HG03354 (cell line): ENCODE measurements around the gene WNT3A.
"Not testable (repeated sequence)": the region's sequence is repeated elsewhere in the genome, so short reads cannot be mapped to it uniquely, and the experiment has no call there.

Source experiments
- ATAC-seq: cut with Tn5 transposase; IDR thresholded peaks from one replicate; pipeline ENCODE4 v1.9.1; 2021; ENCODE audit warnings: mild to moderate bottlenecking; ENCODE audit not compliant: unreplicated experiment, poor library complexity, severe bottlenecking

WNT3A gene

DNA sequence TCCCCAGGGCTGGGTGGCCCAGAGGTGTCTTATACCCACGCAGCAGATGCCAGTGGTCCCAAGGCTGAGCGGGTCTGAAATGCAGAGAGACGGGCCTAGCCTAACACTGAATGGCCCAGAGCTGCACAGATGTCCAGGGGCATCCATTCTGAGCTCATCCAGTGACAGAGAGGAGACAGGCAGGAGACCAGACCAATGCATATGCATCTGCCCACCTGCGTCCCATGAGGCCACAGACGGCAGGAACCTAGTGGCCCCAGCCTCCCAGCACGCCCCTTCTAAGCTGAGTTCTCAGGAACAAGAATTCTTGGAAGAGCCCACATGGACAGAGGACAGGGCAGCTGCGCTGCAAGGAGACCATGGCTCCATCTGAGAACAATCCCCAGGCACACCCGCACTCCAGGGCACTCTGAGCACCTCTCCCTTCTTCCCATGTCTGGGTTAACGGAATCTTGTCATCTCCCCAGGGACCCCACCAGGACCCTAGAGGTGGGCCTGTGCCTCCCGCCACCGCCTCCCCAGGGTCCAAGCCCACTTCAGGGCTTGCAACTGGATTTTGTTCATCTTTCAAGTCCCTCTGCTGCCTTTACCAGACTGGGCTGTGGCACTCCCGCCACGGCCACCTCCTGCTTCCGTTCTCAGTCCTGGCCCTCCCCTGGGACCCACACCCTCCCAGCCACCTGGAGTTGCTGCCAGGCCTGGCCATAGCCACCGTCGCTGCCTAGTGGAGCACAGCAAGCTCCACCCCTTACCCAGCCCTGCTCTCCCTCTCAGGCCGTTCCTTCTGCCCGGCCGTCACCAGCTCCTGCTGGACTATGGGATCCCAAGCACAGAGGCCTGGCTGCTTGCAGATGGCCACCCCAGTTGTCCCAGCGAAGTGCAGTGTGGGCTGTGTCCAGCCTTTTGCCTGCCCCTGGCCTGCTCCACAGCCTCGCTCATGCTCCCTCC lies 3.3 kb downstream of the WNT3A start:
- peak; percentile 58 for ATAC-seq

DNA sequence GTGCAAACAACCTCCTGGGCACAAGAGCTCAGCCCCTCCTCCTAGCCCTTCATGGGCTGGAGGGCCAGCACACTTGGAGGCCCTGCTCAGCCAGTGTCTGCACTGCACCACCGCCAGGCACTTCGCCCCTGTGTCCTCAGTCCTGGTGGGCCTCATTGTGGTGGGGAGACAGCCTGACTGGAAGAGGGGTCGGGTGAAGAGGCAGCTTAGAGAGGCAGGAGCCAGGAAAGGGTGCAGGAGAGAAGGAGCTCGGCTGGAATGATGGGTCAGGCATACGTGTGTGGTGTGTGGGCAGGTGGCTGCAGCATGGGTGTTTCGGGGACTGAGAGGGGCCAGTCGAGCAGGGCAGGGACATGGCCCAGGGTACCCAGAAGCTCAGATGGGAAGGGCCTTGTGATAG lies 4.1 kb downstream of the WNT3A start:
- no peak for ATAC-seq

DNA sequence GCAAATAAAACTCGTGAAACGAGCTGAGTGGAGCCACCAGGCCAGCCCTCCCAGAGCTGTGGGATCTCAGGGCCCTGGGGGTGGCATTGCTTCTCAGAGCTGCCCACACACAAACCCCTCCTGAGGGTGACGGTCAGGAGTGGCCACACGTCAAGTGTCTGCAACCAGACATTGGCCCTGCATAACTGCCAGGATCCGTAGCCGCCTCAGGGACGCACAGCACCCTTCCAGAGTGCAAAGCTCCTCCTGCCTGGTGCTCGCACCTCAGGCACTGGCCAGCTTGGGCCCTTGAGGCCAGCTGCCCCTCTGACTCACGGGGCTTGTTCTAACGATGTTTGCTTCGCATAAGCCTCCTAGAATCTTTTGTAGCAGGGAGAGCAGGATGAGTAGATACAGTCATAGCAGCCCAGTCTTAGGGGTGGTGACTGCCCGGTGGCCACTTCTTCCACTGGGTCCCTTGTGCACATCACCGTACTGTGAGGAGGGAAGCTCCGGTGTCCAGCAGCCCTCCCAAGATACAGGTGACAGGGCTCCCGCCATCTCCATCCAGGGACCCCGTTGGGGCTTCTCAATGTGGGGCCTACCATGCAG lies 5.0 kb downstream of the WNT3A start:
- no peak for ATAC-seq

DNA sequence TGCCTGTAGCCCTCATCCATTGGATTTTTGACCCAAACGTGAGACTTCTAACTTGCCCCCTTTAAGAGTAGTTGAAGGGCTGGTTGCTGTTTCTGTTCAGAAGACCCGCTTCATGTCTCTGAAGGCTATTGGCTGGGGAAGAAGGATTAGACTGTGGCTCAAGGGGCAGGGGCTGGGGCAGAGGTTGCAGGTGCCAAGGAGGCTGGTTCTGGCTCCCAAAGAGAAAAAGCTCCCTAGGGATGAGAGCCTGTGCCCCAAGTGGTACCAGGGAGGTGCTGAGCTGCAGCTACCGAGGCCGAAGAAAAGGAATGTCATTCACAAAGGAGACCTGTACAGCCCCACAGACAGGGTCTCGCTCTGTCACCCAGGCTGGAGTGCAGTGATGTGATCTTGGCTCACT lies 5.8 kb downstream of the WNT3A start:
- ATAC-seq: no peak

DNA sequence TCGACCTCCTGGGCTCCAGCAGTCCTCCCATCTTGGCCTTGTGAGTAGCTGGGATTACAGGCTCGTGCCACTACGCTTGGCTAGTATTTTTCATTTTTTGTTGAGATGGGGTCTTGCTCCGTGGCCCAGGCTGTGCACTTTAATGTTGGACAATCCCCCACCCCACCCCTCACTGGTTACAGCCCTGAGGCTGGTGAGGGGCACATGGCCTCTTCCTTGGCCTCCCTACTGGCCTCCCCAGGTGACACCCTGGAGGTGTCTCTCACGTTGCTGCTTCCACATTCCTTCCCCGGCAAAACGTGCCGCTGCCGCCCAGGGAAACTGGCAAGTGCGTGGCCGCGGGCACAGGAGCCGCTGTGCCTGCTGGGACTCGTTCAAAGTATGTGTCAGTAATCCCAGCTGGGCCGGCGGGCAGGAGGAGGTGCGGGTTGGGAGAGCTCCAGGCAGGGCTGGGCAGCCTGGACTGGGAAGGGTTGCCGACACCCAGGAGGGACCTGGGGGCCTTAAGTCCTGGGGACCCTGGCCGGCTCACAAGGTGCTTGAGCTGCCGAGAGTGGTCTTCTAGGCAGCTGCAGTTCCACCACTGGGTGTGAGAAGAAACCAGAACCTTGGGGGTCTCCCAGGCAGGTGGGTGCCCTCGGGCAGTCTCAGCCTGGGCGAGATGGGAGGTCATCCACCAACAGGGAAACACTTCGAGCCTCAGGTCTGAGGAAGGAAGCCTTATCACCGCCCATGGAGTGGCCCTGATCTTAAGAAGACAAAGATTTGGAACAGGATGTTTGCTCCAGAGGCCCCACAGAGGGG lies 6.5 kb downstream of the WNT3A start:
- ATAC-seq: no peak

DNA sequence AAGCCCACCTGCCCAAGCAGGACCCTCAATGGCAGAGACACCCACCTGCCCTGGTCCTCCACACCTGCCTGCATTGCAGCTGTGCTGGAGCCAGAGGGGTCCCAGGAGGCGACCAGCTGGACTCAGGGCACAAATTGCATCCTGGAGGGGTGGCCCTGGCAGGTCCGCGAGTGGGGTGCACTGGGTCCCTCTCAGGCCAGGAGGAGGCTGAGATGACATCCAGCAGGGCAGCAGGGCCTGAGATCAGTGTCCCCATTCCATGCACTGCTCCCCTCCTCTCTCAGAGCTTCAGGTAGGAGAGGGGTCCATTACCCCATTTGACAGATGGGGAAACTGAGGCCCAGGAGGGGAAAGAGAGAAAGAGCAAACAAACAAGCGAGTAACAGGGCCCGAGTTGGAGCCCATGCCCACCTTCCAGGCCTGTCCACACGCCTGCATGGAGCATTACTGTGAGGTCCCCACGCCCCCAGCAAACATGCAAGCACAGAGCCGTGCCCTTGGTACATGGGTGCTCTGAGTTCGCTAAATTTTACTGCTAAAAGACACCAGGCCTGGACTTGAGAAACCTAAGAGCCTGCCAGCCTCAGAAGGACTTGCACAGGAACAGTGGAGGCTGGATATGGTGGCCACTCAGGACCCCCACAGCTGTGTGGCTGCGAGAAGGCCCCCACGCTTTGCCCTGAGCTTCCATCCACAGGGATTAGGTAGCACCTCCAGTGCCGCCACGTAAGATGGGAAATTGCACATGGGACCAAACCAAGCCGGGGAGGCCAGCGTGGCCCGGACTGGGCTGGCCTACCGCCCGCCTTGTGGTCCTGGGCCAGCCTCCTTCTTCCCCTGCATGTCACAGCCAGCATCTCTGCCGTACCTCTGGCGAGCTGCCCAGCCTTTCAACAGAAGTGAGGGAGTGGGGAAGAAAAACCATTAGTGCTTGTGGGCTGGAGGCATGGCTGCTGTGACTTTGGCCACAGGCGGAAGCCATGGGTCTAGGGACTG lies 7.4 kb downstream of the WNT3A start:
- ATAC-seq: no peak

DNA sequence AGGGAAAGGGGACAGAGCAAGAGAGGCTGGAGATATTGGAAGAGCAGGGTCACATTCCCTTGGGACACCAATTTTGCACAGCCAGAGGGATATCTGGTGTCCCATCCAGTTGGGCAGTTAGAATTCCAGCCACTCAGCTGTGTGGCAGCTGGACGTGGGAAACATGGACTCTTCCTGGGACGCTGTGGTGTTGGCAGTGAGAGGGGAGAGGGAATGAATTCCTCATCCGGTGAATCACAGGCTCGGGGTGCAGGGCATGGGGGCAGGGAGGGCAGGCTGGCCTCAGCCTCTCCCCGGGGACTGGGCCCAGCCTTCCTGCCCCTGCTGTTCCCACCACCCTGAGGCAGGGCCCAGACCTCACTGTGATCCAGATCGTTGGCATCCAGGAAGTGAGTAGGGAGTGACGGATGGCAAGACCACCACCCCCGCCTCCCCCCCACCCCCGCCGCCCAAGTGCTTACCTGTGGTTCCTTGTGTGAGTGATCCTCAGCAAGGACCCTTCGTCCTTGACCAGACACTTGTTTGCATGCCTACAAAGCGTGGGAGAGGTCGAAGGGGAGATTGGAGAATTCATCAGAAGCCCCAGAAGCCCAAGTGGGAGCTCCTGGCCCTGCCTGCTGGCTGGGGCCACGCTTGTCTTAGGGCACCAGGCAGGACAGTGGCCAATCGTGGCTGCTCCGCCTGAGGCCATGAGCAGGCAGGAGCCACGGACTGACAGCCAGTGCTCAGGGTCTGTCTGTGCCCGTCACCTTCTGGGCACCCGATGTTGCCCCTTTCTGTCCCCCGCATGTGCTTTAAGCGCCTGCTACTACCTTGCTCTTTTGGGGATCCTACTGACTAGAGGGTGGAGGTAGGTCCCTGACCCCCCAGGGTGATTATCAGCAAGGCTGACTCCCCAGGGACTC lies 8.7 kb downstream of the WNT3A start:
- no peak for ATAC-seq

DNA sequence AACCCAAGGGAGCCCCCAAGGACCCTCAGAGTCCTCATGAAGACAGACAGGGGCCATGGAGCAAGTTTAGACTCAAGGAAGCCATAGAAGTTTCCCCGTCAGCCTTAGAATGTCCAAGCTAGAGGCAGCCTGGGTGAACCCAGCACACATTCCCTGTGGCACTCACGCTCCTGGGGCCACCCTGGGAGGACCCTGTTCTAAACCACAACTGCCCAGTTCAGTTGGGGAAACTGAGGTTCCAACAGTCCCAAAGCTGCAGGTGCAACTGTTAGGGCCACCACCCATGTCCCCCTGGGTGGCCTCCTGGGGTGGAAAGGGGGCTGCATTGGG lies 9.3 kb downstream of the WNT3A start:
- no peak for ATAC-seq

DNA sequence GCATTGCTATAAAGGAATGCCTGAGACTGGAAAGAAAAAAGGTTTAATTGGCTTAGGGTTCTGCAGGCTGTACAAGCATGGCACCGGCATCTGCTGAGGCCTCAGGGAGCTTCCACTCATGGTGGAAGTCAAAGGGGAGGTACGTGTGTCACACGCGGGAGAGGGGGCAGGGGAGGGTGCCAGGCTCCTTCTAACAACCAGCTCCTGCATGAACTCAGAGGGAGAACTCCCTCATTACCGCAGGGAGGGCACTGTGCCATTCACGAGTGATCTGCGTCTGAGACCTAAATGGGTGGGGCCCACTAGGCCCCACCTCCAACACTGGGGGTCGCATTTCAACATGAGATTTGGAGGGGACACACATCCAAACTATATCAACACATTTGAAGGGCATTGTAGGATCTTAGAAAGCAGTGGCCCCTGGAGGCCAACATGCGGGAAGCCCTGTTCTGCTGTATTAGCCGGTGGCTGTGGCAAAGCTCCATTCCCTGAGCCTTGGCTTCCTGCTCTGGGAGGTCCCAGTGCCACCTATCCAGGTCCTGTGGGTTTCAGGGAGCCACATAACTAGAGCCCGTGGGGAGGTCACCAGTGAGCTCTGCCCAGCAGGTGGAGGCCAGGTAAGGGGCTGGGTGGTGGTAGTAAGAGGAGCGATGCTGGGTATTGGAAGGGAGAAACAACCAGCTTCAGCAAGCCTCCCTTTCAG lies 10.0 kb downstream of the WNT3A start:
- ATAC-seq: no peak

DNA sequence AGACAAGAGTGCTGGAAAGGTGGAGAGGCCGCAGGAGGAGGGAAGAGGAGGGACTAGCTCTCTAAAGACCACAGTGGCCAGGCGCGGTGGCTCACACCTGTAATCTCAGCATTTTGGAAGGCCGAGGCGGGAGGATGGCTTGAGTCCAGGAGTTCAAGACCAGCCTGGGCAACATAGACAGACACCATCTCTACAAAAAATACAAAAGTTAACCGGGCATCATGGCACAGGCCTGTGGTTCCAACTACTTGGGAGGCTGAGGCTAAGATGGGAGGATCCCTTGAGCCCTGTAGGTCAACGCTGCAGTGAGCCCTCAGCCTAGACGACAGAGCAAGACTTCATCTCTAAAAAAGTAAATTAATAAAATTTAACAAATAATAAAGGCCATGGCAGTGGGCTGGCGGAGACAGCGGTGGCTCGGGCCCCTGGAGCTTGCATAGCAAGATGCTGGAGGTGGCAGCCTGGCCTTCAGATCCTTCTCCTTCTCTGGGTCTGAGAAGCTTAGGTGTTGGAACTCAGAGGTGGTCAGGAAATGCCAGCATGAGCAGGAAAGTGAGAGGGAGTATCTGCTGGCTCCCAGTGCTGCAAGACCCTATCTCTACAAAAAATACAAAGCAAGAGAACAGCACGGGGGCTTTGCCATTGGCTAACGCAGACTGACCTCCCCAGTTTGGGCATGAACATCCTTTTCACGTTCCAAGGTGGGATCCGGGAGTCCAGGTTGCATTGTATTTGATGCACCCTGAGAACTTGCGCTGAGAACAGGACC lies 10.7 kb downstream of the WNT3A start:
- ATAC-seq: no peak

DNA sequence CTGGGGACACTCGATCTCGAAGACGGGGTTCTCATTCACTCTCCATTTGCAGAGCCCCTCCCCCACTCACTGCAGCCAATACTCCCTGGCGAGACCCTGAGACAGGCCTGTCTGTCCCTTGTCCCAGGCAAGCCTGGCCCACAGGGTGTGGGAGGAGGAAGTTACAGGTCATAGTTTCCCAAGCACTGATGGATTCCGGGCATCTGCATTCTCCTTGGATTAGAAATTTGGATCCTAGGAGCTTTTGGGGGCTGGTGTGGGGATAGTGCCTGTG lies 11.3 kb downstream of the WNT3A start:
- no peak for ATAC-seq

DNA sequence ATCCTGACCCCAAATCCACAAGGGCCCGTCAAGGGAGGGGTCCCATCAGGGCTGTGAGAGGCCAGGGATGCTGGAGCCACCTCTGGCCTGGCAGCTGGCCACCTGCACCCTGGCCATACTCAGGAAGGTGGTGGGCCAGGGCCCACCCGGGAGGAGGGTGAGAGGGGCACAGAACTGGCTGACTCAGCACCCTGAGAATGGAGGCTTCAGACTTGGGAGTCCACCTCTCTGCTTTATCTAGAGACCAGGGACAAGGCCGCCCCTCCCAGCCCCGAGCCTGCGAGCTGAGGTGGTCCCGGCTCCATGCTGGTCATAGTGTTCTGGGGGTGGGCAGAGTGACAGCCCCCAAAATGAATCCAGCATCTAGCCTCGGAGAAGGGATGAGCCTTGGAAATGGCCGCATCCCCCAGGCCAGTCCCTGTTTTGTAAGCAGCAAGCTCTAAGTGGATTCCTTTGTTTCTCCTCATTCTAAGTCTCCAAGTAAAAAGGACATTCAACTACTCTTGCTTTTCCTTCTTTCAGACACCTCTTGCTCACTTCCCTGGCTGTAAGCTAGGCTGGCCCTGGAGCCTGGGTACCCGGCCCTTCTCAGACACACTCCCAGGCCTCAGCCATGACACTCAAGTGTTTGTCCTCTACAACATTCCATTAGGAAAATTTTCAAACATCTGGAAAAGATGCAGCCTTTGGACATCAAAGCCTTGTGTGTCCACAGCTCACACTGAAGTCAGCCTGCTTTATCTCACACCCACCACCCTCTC lies 12.3 kb downstream of the WNT3A start:
- no peak for ATAC-seq

DNA sequence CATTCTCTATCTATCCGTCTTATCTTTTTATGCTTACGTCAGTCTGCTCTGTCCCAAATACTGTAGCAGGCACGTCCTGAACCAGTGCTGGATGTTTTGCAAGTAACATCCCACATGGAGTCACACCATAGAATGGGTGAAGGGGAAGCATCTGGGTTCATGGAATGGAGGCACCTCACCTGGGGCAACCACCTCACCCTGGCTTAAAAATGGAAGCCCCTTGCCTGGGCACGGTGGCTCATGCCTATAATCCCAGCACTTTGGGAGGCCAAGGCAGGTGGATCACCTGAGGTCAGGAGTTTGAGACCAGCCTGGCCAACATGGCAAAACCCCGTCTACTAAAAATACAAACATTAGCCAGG lies 12.9 kb downstream of the WNT3A start:
- ATAC-seq: not testable (repeated sequence)

DNA sequence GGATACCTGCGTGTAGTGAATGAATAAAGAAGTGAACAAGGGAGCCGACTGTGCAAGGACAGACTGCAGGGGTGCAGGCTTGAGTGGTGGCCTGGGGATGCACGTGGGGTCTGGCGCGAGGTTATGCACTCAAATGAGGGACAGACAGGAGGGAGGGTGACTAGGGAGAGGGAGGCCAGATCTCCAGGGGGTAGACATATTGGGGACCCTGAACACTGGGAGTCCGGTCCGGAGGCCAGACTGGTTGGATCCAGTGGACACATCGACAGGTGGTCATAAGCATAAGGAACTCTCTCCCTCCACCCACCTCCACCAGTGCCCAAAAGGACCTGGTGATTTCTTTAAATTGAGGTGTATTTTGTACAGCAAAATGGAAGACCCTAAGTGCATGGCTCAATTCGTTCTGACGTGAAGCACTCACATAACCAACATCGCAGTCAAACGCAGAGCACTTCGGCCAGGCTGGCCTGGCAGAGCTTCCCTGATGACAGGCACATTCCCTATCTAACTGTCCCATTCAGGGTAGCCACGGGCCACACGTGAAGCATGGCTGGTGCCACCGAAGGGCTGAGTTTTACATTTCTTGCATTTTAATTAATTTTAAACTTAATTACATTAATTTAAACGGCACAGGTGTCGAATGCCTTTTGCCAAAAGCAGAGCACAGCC lies 14.0 kb downstream of the WNT3A start:
- no peak for ATAC-seq

DNA sequence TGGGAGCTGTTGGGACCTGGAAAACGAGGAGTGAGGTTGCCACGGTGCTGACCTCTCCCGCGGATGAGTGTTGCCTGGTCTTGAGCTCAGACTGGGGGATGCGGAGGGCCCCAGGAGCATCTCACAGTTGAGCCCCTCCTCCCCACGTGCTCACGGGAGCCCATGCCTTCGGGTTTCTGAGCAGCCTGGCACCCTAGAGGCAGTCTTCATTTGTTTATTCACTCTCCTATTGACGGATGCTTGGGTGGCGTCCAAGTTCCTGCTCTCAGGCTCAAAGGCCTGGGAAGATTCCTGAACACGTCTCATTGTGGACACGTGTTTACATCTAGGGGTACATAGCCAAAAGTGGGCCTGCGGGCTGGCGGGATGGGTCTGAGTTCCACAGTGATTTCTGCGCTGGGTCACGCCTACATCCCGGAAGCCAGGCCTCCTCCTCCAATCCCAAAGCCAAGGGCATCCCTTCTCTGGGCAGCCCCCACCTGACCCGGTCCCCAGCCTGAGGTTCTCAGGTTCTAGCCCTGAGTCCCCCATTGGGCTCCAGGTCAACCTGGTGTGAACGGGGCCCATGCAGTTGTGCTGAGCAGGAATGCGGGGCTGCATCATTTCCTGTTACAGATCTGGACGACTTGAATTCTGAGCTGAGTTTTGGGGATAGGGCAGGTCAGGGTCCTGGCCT lies 14.7 kb downstream of the WNT3A start:
- ATAC-seq: no peak
